NCI-H2171 treated with DMSO at 0.1 percent for 48 hours (cell line): ENCODE measurements around the gene CTTNBP2.

Source experiments
- DNase-seq: peaks from one replicate; lab custom pipeline; 2025; lab: John Stamatoyannopoulos, UW

Gene CTTNBP2

GRCh38 chr7:117689406-117689805, 183.8 kb downstream of the CTTNBP2 start:
- DNase-seq: no peak

- no peak for DNase-seq
Observed at GRCh38 chr7:117688126-117688525, 185.1 kb downstream of the CTTNBP2 start.

- DNase-seq: no peak
Observed at GRCh38 chr7:117686311-117686935, 186.8 kb downstream of the CTTNBP2 start.

GRCh38 chr7:117685795-117686194, 187.4 kb downstream of the CTTNBP2 start:
- no peak for DNase-seq

- no peak for DNase-seq
Observed at GRCh38 chr7:117683430-117684175, 189.6 kb downstream of the CTTNBP2 start.

- DNase-seq: no peak
Observed at GRCh38 chr7:117682681-117683385, 190.4 kb downstream of the CTTNBP2 start.

- no peak for DNase-seq
Observed at GRCh38 chr7:117679120-117679519, 194.1 kb downstream of the CTTNBP2 start.

GRCh38 chr7:117675497-117676435, 197.5 kb downstream of the CTTNBP2 start:
- no peak for DNase-seq

GRCh38 chr7:117674617-117675016, 198.6 kb downstream of the CTTNBP2 start:
- no peak for DNase-seq

- DNase-seq: no peak
Observed at GRCh38 chr7:117673839-117674238, 199.4 kb downstream of the CTTNBP2 start.

GRCh38 chr7:117673367-117673766, 199.9 kb downstream of the CTTNBP2 start:
- no peak for DNase-seq

GRCh38 chr7:117672453-117672852, 200.8 kb downstream of the CTTNBP2 start:
- no peak for DNase-seq

- no peak for DNase-seq
Observed at GRCh38 chr7:117669818-117670217, 203.4 kb downstream of the CTTNBP2 start.

GRCh38 chr7:117667456-117667855, 205.8 kb downstream of the CTTNBP2 start:
- DNase-seq: no peak

- no peak for DNase-seq
Observed at GRCh38 chr7:117666689-117667088, 206.6 kb downstream of the CTTNBP2 start.

- DNase-seq: no peak
Observed at GRCh38 chr7:117666031-117666430, 207.2 kb downstream of the CTTNBP2 start.

- no peak for DNase-seq
Observed at GRCh38 chr7:117665368-117665767, 207.9 kb downstream of the CTTNBP2 start.

GRCh38 chr7:117664047-117664446, 209.2 kb downstream of the CTTNBP2 start:
- DNase-seq: no peak

GRCh38 chr7:117661328-117661727, 211.9 kb downstream of the CTTNBP2 start:
- no peak for DNase-seq
